HG03135 (cell line): ENCODE measurements around the gene AMBRA1.

Source experiments
- ATAC-seq: cut with Tn5 transposase; IDR thresholded peaks from one replicate; pipeline ENCODE4 v1.9.1; 2021; ENCODE audit warnings: mild to moderate bottlenecking, moderate library complexity; ENCODE audit not compliant: unreplicated experiment

Gene AMBRA1

GRCh38 chr11:46477136-46477535 lies 116.7 kb downstream of the AMBRA1 start:
- no peak for ATAC-seq

GRCh38 chr11:46475926-46476545 lies 117.8 kb downstream of the AMBRA1 start:
- ATAC-seq = no peak

- no peak for ATAC-seq
Observed at GRCh38 chr11:46475051-46475925, 118.5 kb downstream of the AMBRA1 start.

- ATAC-seq = no peak
Observed at GRCh38 chr11:46472662-46472994, 121.2 kb downstream of the AMBRA1 start.

GRCh38 chr11:46471943-46472661 lies 121.7 kb downstream of the AMBRA1 start:
- no peak for ATAC-seq

- ATAC-seq = no peak
Observed at GRCh38 chr11:46469926-46470325, 123.9 kb downstream of the AMBRA1 start.

- ATAC-seq = no peak
Observed at GRCh38 chr11:46465683-46466082, 128.1 kb downstream of the AMBRA1 start.

- no peak for ATAC-seq
Observed at GRCh38 chr11:46463701-46464421, 130.0 kb downstream of the AMBRA1 start.

- ATAC-seq = no peak
Observed at GRCh38 chr11:46461461-46461927, 132.3 kb downstream of the AMBRA1 start.

- no peak for ATAC-seq
Observed at GRCh38 chr11:46458491-46458890, 135.3 kb downstream of the AMBRA1 start.

GRCh38 chr11:46457659-46458424 lies 136.0 kb downstream of the AMBRA1 start:
- no peak for ATAC-seq

- no peak for ATAC-seq
Observed at GRCh38 chr11:46457021-46457420, 136.8 kb downstream of the AMBRA1 start.

GRCh38 chr11:46456269-46457001 lies 137.4 kb downstream of the AMBRA1 start:
- ATAC-seq = no peak

GRCh38 chr11:46455834-46456233 lies 138.0 kb downstream of the AMBRA1 start:
- ATAC-seq = no peak

GRCh38 chr11:46452918-46453517 lies 140.8 kb downstream of the AMBRA1 start:
- no peak for ATAC-seq

GRCh38 chr11:46451759-46452158 lies 142.1 kb downstream of the AMBRA1 start:
- ATAC-seq = no peak

- ATAC-seq = no peak
Observed at GRCh38 chr11:46450846-46451477, 142.9 kb downstream of the AMBRA1 start.

- no peak for ATAC-seq
Observed at GRCh38 chr11:46447544-46447943, 146.3 kb downstream of the AMBRA1 start.
